ENCODE data around the gene KRTAP21-2.
"Not testable (repeated sequence)": the region's sequence is repeated elsewhere in the genome, so short reads cannot be mapped to it uniquely, and the experiment has no call there.

Gene KRTAP21-2

DNA sequence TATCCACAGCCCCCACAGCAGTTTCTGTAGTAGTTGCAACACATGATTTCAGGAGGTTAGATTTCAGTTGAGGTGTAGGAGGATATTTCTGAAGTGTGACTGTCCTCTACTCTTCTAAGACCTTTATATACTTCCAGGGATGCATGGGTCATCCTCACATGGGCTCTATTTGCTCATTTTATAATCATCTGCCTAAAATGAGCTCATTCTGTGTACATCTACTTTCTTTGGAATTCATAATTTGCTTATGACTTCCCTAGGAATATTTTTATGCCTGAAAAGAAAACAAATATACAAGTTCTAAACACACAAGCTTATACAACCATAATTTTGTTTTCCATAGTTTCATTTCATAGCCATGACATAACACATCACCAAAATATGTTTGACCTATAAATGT is at the start of gene KRTAP21-2:
Gene KRTAP21-2 (minus strand): TSS at position 101 of the 400 bp plus-strand sequence. CDS start 57 bp downstream, at position 44.
- no peak for DNase-seq (ENCODE audit: low read depth in 2 of 2)

DNA sequence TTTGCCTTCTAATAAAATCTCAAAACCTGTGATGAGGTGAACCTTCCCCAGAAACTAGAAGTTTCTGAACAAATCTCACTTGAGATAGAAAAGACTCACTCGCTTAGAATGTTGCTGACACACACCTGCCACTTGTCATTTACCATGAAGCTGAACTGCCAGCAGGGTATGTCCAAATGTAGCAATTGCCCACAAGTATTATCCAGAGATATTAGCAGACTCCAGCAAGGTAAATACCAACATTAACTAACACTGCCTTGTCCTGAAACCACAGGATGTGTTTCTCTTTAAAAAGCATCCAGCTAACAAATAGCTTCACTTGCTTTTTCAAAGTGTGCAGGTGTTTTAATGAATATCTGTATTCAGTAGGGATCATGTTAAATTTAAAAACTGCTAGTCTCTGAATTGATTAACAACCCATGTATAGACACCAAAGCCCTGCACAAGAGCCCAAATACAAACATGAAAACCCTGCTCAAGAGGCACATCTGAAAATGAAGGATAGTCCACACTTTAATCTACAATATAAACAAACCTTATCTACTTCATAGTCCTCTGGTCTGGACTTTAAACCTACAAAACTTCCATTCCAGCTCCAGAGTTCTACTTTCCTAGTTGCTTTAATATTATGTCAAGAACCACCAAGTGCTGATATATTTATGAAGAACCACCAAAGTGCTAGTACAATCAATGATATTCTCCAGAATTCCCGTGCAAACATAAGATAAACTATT is 46.7 kb upstream of the KRTAP21-2 start:
- DNase-seq (ENCODE audit: low read depth in 2 of 2): no peak

DNA sequence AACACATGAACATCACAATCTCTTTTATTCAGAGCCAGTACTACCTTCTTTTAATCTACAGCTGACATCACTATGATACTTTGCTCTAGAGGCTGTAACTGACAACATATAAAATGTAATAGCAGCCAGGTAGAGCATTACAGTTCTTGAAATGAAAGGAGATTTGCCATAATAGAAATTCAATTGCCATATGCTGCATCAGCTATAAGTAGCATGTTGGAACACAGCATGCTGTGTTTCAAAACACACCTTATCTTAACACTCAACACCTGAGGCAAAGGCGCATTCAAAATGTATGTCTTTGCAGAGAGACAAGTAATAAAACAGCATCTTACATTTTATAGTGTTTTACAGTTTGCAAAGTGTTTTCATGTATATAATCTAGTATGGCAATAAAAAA is 32.2 kb upstream of the KRTAP21-2 start:
- no peak for DNase-seq (ENCODE audit: low read depth in 2 of 2)

DNA sequence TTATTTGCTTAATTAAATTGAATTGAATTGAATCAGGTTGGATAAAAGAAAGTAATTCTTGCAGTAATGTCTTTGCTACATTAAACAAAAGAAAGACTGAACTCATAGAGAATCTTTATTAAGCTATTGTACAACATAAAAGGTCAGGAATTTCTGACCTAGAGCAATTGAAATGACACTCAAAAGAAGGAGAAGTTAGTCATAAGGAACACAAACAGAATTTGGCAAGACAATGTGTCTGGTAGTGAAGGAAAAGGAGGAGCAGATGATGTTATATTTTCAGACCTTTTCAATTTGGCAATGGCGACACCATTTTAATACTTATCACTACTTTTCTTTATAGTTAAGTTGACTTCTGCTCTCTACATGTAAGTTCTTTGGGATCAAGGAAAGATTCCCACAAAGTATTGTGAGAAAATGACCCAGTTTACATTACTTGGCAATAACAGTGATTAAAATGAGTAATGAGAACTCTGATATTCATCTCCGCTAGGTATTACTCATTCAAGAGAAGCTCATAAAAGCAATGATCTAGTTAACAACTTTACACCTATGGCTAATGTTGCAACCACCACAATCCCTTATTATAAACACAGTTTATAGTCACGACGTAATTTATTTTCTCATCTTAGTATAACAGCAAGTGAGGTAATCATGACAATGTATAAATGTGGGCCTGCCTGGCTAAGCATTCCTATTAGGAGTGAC is 22.8 kb upstream of the KRTAP21-2 start:
- DNase-seq (ENCODE audit: low read depth in 2 of 2): no peak

DNA sequence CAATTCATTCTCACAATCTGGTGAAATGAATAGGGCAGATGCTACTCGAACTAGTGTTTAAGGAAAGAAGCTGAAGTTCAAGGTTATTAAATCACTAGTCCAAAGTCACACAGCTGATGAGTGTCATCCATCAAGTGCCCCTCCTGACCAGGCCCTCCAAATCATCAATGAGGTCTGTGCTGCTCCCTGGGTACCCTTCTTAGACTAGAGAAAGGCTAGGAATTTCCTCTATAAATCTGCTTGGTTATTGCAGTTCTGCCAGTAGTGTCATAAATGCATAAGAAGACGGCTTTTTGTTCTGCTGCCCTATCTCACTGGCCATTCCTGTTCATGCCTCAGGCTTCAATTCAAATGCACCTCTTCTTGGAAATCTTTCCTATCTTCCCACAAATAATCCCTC is 13.7 kb upstream of the KRTAP21-2 start:
- DNase-seq (ENCODE audit: low read depth in 2 of 2): no peak

DNA sequence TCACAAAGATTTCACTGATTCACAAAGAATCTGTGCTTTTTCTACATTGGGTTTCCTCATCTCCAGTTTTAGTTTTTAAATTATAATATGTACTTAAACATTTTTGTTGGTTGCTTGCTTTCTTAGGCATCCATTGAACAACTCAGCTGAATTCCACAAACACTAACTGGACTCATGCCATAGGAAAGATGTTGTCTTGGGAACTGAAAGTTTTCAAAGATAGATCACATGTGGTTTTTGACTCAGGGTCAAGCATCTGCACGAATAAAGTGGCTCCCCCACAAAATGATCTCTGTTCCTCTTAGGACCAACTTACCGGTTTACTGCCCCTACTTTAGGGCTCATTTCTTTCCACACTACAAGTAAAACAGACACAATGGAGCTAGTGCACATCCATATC is 11.2 kb upstream of the KRTAP21-2 start:
- no peak for DNase-seq (ENCODE audit: low read depth in 2 of 2)

DNA sequence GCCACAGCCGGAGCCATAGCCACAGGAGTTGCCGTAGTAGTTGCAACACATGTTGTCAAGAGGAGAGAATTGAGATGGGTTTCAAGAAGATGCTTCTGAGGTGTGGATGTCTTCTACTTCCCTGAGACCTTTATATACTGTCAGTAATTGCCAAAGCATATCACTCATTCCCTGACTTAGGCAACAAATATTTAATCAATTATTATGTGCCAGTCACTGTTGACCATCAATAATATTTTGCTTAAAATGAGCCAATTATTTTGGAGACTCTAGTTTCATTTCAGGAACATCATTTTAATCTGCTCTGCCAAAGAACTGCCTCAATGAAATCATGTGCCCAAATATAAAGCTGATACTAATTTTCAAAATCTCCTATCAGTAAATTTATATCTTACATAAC is 8.3 kb upstream of the KRTAP21-2 start, which contains the start of gene KRTAP21-1:
Gene KRTAP21-1 (minus strand): TSS at position 101 of the 400 bp plus-strand sequence. CDS start 50 bp downstream, at position 51.
- not testable (repeated sequence) for DNase-seq (ENCODE audit: low read depth in 2 of 2)

DNA sequence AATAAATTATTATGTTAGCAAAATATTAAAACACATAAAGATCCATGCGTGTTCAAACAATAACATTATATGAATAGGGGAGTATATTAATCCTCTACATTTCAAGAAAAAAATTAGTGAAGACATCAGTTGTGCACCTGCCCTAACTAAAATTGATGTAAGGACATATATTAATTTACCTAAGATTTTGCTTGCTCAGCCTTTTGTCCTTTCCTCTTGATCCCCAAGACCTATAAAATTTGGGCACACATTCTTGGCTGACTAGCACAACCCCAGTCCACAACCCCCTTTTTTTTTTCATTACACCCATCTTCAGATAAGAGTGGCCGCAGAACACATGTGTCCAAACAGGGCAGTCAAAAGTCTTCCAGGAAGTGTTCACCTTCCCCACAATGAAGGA is 6.6 kb downstream of the KRTAP21-2 start:
- no peak for DNase-seq (ENCODE audit: low read depth in 2 of 2)

DNA sequence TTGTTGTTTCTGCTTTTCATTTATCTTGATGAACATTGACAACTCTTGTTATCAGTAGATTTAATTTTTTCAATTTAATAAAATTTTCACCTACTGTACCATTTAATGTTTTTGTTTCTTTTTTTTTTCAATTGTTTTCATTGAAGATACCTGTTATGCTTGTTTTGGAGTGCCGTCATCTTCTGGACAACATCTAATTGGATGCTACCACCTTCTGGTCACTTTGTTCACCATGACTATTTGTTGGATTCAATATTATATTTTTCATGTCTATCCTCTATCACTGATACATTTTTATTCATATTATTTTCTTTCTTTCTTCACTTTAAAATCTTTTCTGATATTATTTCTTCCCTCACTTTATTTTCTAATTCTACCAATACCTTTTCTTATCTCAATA is 14.0 kb downstream of the KRTAP21-2 start:
- no peak for DNase-seq (ENCODE audit: low read depth in 2 of 2)

DNA sequence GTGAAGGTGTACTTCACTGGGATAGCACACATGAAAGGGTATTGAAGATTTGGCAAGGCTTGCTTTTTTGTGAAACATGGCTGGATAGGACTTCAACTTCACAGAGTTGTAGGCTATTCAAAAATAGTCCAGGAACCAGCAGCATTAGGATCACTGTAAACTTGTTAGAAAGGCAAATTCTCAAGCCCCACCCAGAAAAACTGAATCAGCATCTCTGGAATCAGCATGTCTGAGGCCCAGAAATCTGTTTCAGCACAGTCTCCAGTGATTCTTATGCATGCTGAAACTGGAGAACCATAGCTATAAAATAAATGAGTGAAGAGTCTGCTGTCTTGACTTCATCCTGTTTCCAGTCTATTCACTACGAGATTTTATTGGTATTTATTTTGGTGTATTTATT is 20.3 kb downstream of the KRTAP21-2 start:
- DNase-seq (ENCODE audit: low read depth in 2 of 2): no peak

DNA sequence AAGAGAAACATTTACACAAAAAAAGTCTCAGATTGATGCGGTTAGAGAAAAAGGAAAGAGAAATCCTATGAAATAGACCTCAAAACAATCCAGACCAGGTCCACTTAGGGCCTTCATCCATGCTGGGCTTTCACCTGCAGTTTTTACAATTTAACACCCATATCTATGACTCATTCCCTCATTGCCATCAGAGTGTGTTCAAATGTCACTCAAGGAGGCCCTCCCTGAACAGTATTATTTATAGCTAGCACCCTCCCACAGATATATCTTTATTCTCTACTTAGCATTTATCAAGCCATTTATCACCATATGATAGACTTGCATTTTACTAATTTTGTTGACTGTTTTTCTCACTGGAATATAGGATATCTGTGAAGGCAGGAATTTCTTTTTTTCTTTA is 27.7 kb downstream of the KRTAP21-2 start:
- DNase-seq (ENCODE audit: low read depth in 2 of 2): no peak

DNA sequence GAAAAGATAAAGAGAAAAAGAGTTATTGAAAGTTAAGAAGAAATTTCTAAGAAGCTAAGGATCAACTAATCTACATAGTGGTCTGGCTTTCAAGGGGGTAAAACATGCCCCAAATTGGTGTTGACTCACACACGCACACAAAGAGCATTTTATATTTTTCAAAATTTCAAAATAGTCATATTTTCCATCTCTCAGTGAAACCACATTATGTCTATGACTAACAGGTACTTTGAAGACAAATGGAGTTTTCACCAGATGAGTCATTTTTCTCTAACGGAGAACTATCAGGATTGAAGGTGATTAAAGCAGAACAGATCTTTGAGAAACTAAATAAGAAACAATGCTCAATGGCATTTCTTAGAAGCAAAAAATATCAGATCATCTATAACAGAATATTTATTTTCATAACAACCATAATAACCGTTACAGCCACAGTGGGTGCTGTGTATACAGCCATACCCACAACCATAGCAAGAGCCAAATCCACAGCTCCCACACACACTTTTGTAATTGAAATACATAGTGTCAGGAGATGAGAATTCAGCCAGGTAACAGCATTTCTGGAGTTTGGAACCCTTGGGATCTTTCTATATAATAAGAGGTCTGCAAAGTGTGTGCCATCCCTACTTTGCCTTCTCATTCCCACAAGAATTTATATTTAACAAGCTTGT is 28.7 kb downstream of the KRTAP21-2 start, which contains the start of gene KRTAP21-3:
Gene KRTAP21-3 (minus strand): TSS at position 539 of the 671 bp plus-strand sequence. CDS start 18 bp downstream, at position 521.
- DNase-seq (ENCODE audit: low read depth in 2 of 2): no peak

DNA sequence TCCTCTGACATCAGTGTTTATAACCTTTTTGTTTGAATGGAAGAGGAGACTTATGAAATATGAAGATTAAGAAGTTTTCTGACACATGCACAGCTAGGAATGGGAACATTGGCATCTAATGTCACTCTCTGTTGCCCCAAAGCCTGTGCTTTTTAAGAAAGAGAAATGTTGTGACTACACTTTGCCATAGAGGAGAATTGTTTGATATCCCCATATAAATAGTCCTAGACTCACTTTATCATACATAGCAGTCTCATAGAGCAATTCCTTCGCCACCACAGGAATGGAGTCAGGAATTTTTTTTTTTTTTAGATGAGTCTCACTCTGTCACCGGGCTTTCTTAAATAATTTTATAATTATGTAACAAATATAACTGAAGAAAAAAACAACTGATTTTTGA is 30.0 kb downstream of the KRTAP21-2 start:
- no peak for DNase-seq (ENCODE audit: low read depth in 2 of 2)

DNA sequence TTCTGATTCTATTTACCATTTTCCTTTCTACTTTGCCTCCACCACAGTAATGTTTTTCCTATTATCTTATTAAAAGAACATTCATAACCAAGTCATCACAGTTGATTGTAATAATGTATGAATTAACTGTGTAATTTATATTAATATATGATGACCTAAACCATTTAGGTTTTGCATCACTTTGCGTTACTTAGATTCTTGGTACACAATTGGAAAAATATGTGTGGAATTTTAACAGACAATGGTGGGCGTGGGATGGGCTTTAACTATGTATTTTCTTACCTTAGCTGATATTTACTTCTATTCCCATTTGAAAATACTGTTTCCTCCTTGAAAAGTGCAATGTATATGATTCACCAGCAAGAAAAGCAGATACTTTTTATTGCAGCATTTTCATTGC is 32.1 kb downstream of the KRTAP21-2 start:
- DNase-seq (ENCODE audit: low read depth in 2 of 2): no peak

DNA sequence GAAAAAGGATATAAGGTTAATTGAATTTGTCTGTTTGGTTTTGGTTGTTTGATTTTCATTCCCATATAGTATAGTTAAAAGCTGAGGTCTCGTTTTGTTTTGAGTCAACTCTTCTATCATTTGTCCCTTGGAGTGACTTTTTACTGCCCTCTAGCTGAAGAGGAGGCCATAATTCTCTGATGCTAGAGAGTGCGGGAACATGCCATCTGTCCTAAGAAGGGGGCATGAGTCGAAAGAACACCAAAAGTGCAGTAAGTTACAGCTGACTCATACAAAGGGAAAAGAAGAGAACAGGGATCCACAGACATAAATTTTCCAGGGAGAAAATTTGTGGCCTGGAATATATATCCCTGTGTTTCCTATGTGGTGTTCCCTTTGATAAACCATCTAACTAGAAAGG is 32.6 kb downstream of the KRTAP21-2 start:
- DNase-seq (ENCODE audit: low read depth in 2 of 2): no peak

DNA sequence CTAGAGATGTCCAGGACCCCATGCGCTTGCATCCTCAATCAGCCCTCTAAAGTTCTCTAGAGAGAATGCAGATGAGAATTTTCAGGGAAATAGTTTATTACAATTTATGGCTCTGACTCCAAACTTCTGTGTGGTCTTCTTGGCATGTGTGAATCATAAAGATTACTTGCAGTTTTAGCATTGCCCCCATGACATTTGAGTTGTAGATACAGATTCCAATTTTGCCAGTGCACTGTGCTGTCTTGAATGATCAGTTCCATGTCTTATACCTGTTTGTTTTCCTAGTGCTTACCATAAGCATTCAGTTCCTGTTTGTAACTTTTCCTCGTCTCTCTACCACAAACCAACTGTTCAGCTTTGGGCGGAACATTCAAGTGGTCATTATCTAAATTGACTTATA is 33.3 kb downstream of the KRTAP21-2 start:
- DNase-seq (ENCODE audit: low read depth in 2 of 2): no peak

DNA sequence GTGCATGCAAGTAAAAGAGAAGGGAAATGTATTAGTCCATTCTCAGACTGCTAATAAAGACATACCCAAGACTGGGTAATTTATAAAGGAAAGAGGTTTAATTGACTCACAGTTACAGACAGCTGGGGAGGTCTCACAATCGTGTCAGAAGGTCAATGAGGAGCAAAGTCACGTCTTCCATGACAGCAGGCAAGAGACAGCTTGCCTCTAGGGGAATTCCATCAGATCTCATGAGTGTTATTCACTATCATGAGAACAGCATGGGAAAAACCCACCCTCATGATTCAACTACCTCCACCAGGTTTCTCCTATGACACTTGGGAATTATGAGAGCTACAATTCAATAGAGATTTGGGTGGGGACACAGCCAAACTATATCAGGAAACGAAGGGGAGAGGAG is 36.6 kb downstream of the KRTAP21-2 start:
- no peak for DNase-seq (ENCODE audit: low read depth in 2 of 2)

DNA sequence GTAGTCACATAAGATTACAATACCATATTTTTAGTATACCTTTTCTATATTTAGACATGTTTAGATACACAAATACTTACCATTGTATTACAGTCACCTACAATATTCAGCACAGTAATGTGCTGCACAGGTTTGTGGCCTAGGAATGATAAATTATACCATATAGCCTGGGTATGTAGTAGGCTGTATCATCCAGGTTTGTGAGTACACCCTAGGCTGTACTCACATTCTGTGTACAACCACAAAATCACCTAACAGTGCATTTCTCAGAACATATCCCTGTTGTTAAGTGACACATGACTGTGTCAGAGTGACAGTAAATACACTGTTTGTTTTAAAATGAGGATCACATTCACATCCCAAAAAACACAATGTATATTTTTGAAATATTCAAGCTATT is 39.6 kb downstream of the KRTAP21-2 start:
- DNase-seq (ENCODE audit: low read depth in 2 of 2): no peak

Measured in stimulated activated CD4-positive, alpha-beta T cell treated with anti-CD3 and anti-CD28 coated beads, Interleukin-1b, Interleukin-23, amount 100 ng/mL, for 4 hours (primary cell).